ENCODE data around the gene DAB2IP.

The DAB2IP gene

GRCh38 chr9:121714075-121714705 lies 62.8 kb downstream of the DAB2IP start:
- no peaks in the 10 kb centered on the region for H3K36me3 ChIP-seq
- no peak overlapping the region for H3K27ac ChIP-seq
- DNase-seq = no peak
- no peaks in the 10 kb centered on the region for H3K9me3 ChIP-seq
- no peak overlapping the region for H3K4me3 ChIP-seq
- H3K27me3 ChIP-seq = no peaks in the 10 kb centered on the region
- H3K4me1 ChIP-seq = peaks cover 0 to 42% (median 17%) of the 10 kb centered on the region in 4 donors
- intact Hi-C loops (cut with DNase I; ENCODE audit: low total_unique reads) = no loop called here
- TF ChIP-seq CTCF (IDR thresholded peaks at IDR 0.05) = no peak

DNA sequence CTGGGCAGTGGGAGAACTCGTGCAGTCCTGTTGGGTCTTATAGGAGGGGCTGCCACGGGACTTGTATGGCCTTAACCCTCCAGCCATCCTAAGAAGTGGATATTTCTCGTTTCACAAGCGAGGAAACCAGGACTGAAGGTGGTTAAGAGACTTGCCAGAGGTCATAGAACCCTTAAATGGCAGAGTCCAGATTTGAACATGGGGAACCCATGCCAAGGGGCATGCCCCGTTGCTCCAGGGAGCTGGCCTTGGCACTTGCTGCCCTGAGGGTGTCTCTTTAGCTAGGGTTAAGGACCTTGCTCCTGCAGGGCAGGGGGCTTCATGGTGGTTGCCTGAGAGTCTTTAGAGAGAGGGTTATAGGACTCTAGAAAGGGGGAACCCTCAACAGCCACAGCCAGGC lies 63.4 kb downstream of the DAB2IP start:
- intact Hi-C loops (cut with DNase I; ENCODE audit: low total_unique reads) = no loop called here
- Histone ChIP-seq H3K9me3 (no peaks in the 10 kb centered on the region), H3K4me1 (peaks cover 0 to 38% (median 12%) of the 10 kb centered on the region in 4 donors), H3K4me3 (no peak overlapping the region), H3K27ac (no peak overlapping the region), H3K36me3 (no peaks in the 10 kb centered on the region), H3K27me3 (no peaks in the 10 kb centered on the region)
- no peak for DNase-seq
- no peak for TF ChIP-seq CTCF (IDR thresholded peaks at IDR 0.05)

DNA sequence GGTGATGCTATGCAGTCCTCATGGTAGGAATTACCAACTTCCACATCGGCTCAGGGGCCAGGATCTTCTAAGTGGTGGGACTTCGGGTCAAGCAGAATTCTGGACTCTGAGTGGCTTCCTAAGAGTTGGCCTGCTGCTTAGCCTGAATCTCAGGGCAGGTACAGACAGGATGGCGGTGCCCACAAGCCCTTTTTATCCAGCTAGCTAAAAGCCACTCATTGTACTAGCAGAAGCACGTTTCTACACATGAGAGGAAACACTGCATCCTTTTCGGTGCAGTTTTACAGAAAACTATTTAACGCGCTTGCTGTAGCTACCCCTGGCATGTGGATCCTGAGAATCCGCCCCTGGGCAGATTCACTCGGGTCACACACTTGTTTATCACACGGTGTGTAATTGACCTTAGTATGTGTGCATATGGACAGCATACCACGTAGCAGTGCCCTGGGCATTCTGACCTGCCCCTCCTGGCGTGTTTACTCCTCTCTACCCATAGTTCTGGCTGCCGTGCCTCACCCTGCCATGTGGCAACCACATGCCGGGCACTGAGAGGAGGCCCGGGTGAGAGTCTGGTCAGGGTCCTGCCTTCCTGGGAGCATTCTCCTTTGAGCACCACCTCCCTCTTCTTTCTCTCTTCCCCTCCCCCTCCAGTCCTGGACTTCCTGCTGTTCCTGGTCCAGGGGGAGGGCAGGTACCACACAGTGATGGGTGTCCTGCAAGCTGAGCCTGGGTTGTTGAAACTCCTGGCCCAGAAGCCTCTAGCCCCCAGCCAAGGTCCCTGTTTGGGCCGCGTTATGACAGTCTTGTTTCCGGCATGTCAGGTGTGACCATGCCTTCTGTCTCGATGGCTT lies 65.9 kb downstream of the DAB2IP start:
- no peak for DNase-seq
- Histone ChIP-seq H3K36me3 (no peaks in the 10 kb centered on the region), H3K9me3 (no peaks in the 10 kb centered on the region), H3K4me3 (no peak overlapping the region), H3K4me1 (peaks cover 0 to 53% (median 23%) of the 10 kb centered on the region in 4 donors), H3K27me3 (no peaks in the 10 kb centered on the region), H3K27ac (no peak overlapping the region)
- TF ChIP-seq CTCF (IDR thresholded peaks at IDR 0.05) = no peak
- intact Hi-C loops (cut with DNase I; ENCODE audit: low total_unique reads) = no loop called here

- intact Hi-C loops (cut with DNase I; ENCODE audit: low total_unique reads) = no loop called here
- TF ChIP-seq CTCF (IDR thresholded peaks at IDR 0.05) = no peak
- peaks cover 0 to 58% (median 28%) of the 10 kb centered on the region in 4 donors for H3K4me1 ChIP-seq
Observed at GRCh38 chr9:121718084-121718483, 66.7 kb downstream of the DAB2IP start.

DNA sequence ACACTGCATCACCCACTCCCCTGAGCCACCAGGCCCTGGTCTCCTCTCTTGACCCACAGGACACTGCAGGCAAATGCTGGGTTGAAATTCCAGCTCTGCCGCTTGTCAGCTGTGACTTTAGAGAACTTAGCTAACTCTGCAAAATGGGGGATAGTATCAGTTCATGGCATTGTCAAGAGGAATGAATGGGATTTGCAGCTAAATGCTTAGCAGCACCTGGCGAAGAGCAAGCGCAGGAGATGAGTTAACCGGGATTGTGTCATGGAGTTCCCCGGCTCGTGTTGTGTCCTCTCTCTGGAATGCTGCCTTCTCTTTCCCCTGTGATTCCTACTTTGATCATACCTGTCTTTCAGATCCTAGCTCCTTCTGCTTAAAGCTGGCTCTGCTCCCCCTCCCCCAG lies 67.1 kb downstream of the DAB2IP start:
- Histone ChIP-seq H3K9me3 (no peaks in the 10 kb centered on the region), H3K4me3 (no peak overlapping the region), H3K27ac (no peak overlapping the region), H3K4me1 (peaks cover 0 to 62% (median 31%) of the 10 kb centered on the region in 4 donors), H3K36me3 (no peaks in the 10 kb centered on the region), H3K27me3 (no peaks in the 10 kb centered on the region)
- intact Hi-C loops (cut with DNase I; ENCODE audit: low total_unique reads) = no loop called here
- DNase-seq = no peak
- no peak for TF ChIP-seq CTCF (IDR thresholded peaks at IDR 0.05)

More at GRCh38 chr9:121718084-121718483, 66.7 kb downstream of the DAB2IP start:
- peak in 1 of 2 donors; percentile 74 for DNase-seq
- H3K36me3 ChIP-seq = no peaks in the 10 kb centered on the region
- no peaks in the 10 kb centered on the region for H3K27me3 ChIP-seq
- no peak overlapping the region for H3K27ac ChIP-seq
- H3K4me3 ChIP-seq = no peak overlapping the region
- no peaks in the 10 kb centered on the region for H3K9me3 ChIP-seq

Data from tibial artery (tissue), 4 donors.